ENCODE measurements around the gene AMIGO1.

DNA sequence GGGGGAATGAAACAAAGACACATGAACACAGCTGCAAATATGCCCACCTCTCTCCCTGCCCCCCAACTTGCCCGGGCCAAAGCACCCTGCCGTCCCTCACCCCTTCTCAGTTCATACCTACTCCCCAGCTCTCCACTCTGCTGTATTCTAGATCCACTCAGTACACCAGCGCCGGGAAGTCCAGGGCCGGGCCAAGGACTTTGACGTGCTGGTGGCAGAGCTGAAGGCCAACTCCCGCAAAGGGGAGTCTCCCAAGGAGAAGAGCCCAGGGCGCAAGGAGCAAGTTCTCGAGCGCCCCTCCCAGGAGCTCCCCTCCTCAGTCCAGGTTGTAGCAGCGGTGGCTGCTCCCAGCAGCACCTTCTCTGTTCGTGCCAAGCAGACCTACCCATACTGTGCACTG, 20.8 kb downstream of the AMIGO1 start:
- TF ChIP-seq, protein P1, sequence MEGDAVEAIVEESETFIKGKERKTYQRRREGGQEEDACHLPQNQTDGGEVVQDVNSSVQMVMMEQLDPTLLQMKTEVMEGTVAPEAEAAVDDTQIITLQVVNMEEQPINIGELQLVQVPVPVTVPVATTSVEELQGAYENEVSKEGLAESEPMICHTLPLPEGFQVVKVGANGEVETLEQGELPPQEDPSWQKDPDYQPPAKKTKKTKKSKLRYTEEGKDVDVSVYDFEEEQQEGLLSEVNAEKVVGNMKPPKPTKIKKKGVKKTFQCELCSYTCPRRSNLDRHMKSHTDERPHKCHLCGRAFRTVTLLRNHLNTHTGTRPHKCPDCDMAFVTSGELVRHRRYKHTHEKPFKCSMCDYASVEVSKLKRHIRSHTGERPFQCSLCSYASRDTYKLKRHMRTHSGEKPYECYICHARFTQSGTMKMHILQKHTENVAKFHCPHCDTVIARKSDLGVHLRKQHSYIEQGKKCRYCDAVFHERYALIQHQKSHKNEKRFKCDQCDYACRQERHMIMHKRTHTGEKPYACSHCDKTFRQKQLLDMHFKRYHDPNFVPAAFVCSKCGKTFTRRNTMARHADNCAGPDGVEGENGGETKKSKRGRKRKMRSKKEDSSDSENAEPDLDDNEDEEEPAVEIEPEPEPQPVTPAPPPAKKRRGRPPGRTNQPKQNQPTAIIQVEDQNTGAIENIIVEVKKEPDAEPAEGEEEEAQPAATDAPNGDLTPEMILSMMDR (IDR thresholded peaks at IDR 0.05): no peak
- no peak for TF ChIP-seq POLR2A (IDR thresholded peaks at IDR 0.05)

Measured in body of pancreas (tissue), 4 donors.